DLD1 (cell line): ENCODE measurements around the gene FAM170B.

Experiments
- in situ Hi-C: cut with HindIII; loops from 2 replicates; pipeline ENCODE4 v1.10.0; 2017; ENCODE audit warnings: low sequenced_read_pairs

The FAM170B gene

DNA sequence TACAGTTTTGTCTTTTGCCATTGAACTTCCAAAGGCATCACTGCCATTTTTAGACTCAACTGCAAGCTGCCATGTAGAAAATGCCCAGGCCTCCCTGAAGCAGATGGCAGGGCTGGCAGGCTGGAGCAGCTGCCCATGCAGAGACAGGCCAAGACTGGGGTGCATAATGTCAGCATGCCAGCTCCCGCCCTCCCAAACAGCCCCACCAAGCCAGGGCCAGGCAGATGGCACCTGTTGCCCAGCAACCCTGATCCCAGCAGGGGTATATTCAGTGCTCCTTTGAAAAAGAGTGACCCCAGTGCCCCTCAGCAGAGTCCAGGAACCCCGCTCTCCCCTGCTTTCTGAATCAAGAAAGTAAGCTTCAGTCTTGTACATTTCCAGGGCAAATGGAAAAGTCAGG lies 51.1 kb downstream of the FAM170B start:
- in situ Hi-C loops = no loop called here

DNA sequence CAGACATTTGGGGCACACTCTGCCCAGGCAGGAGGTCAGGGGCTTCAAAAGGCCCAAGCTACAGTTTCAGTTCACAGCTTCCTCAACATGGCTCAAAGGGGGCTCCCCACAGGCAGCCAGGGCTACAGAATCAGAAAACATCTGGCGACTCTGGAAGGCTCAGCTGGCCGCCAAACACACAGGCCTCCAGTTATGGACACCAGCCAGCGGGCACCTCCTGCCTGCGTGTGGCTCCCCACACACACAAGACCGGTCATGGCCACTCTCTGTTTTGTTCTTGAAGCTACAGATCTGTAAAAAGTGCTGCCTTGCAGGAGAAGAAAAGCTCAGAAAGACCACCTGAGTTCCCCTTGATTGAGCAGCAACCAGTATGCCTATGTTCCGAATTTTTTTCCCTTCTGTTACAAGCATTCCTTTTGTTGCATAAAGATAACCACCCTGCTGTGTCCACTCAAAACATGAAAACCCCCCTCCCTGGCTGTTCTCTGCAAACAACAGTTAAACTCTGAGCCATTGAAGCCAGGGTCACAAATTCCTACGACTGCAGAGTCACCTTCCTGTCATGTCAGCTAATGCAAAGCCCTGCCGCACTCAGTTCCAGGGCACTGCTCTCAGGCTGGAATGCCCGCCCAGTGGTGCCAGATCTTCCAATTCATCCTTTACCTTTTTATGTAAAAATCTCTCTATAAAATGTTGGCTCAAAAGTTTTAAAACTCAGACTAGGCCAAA lies 52.1 kb downstream of the FAM170B start:
- in situ Hi-C loops = no loop called here
